Esophagus (tissue), 2 donors: Measurements from ENCODE around the gene PEDS1. TPM values are rescaled to one million over a fixed set of nuclear protein-coding genes. Genes with fewer than 3 reads are reported as not detected.
A peak's percentile ranks its signal among the peaks of the same experiment; 100 is the strongest.
"Not testable (repeated sequence)": the region's sequence is repeated elsewhere in the genome, so short reads cannot be mapped to it uniquely, and the experiment has no call there.

ENCODE experiments used
- H3K27ac ChIP-seq, 2 donors: one replicate each; pipeline ENCODE4 v1.5.1; 2013; ENCODE audit warnings: low read depth in 2 of 2, mild to moderate bottlenecking in 2 of 2, inconsistent platforms in 1 of 2, low read length in 1 of 2, moderate library complexity in 1 of 2
- H3K27me3 ChIP-seq, 2 donors: one replicate each; pipeline ENCODE4 v1.6.1; 2013; ENCODE audit warnings: low read length in 2 of 2, control low read depth in 1 of 2, mild to moderate bottlenecking in 1 of 2; ENCODE audit not compliant: insufficient read depth in 2 of 2, control insufficient read depth in 1 of 2
- H3K36me3 ChIP-seq, 2 donors: one replicate each; pipeline ENCODE4 v1.6.1; 2013; ENCODE audit warnings: low read length in 1 of 2; ENCODE audit not compliant: control insufficient read depth in 2 of 2, insufficient read depth in 2 of 2
- H3K4me1 ChIP-seq, 2 donors: one replicate each; pipeline ENCODE4 v1.6.1; 2013; ENCODE audit warnings: low read length in 1 of 2; ENCODE audit not compliant: control insufficient read depth in 2 of 2, insufficient read depth in 2 of 2
- H3K4me3 ChIP-seq, 2 donors: one replicate each; pipeline ENCODE4 v1.5.1; 2013; ENCODE audit warnings: low read length in 2 of 2, mild to moderate bottlenecking in 2 of 2, low read depth in 1 of 2, moderate library complexity in 1 of 2
- H3K9me3 ChIP-seq, 2 donors: one replicate each; pipeline ENCODE4 v1.6.1; 2013; ENCODE audit warnings: mild to moderate bottlenecking in 2 of 2, low read depth in 1 of 2, low read length in 1 of 2, moderate library complexity in 1 of 2; ENCODE audit not compliant: control insufficient read depth in 2 of 2, insufficient read depth in 1 of 2
- WGBS, 2 donors: extraction: QIAGEN DNeasy Blood & Tissue Kit; methylation state at CpG; one replicate each; pipeline ENCODE4 v1.1.7; 2013; 5-methylcytosine and 5-hydroxymethylcytosine counted together
- polyA plus RNA-seq, 2 donors: library from polyadenylated mRNA; stranded (reverse); fragments of 200-250 nt; gene quantifications; one replicate each; pipeline ENCODE4 v1.2.3, GENCODE V29; 2013
- donor health status: healthy with polysubstance abuse.
- donor health status: Bipolar disorder and iron deficiency.

PEDS1 gene
- polyA plus RNA-seq, 2 donors: 31.5 to 56.2 TPM

DNA sequence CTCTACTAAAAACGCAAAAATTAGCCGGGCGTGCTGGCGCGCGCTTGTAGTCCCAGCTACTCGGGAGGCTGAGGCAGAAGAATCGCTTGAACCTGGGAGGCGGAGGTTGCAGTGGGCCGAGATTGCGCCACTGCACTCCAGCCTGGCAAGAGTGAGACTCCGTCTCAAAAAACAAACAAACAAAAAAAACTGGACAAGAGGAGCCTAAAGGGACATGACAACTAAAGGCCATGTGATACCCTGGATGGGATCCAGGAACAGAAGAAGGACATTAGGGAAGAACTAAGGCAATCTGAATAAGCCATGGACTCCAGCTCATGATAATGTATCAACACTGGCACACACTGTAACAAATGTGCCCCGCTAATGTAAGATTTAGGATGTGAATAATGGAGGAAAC lies 15.8 kb downstream of the PEDS1 start:
- H3K4me1 ChIP-seq: peaks cover 7 to 34% of the 10 kb centered on the region in 2 donors
- H3K4me3 ChIP-seq, H3K27me3 ChIP-seq, H3K9me3 ChIP-seq: not testable (repeated sequence)
- peaks cover 4 to 28% of the 10 kb centered on the region in 2 donors for H3K36me3 ChIP-seq
- H3K27ac ChIP-seq: peak overlapping the region; percentile 14 to 82
- 84% methylated on average over 13 of the region's 13 CpGs for WGBS, 2 donors

- Histone ChIP-seq H3K36me3 (peaks cover 4 to 32% of the 10 kb centered on the region in 2 donors), H3K27me3 (no peaks in the 10 kb centered on the region), H3K4me3 (no peak overlapping the region), H3K27ac (peak overlapping the region; percentile 30 to 82), H3K9me3 (no peaks in the 10 kb centered on the region), H3K4me1 (peaks cover 7 to 30% of the 10 kb centered on the region in 2 donors)
- WGBS, 2 donors: 89 to 91% methylated on average over 15 of the region's 15 CpGs
Observed at GRCh38 chr20:50136822-50137599, 16.5 kb downstream of the PEDS1 start.

DNA sequence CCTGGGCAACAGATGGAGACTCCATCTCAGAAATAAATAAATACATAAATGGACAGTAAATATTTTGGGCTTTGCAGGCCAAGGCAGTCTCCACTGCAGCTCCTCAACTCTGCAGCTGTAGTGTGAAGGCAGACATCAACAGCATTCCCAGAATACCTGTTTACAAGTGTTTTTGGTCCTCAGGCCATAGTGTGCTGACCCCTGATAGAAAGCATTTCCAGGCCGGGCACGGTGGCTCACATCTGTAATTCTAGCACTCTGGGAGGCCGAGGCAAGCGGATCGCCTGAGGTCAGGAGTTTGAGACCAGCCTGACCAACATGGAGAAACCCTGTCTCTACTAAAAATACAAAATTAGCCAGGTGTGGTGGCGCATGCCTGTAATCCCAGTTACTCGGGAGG lies 18.4 kb downstream of the PEDS1 start:
- not testable (repeated sequence) for H3K27ac ChIP-seq, H3K27me3 ChIP-seq, H3K4me3 ChIP-seq, H3K9me3 ChIP-seq
- Histone ChIP-seq H3K4me1 (peaks cover 5 to 19% of the 10 kb centered on the region in 2 donors), H3K36me3 (peaks cover 4 to 35% of the 10 kb centered on the region in 2 donors)
- WGBS, 2 donors: 96 to 97% methylated on average over 7 of the region's 7 CpGs

GRCh38 chr20:50133474-50134217 lies 19.9 kb downstream of the PEDS1 start:
- H3K4me1 ChIP-seq: peaks cover 7 to 13% of the 10 kb centered on the region in 2 donors
- H3K4me3 ChIP-seq: no peak overlapping the region
- no peaks in the 10 kb centered on the region for H3K27me3 ChIP-seq
- H3K36me3 ChIP-seq: peaks cover 10 to 46% of the 10 kb centered on the region in 2 donors
- no peaks in the 10 kb centered on the region for H3K9me3 ChIP-seq
- 62 to 70% methylated on average over 9 of the region's 9 CpGs for WGBS, 2 donors
- peak overlapping the region; percentile 2 to 33 for H3K27ac ChIP-seq

- Histone ChIP-seq H3K4me1 (peaks cover 5 to 8% of the 10 kb centered on the region in 2 donors), H3K9me3 (no peaks in the 10 kb centered on the region), H3K4me3 (no peak overlapping the region), H3K27me3 (no peaks in the 10 kb centered on the region), H3K27ac (peak overlapping the region; percentile 2 to 33), H3K36me3 (peaks cover 10 to 52% of the 10 kb centered on the region in 2 donors)
- 63 to 72% methylated on average over 6 of the region's 6 CpGs for WGBS, 2 donors
Observed at GRCh38 chr20:50133041-50133440, 20.5 kb downstream of the PEDS1 start.

- WGBS, 2 donors: 73 to 76% methylated on average over 4 of the region's 4 CpGs
- no peaks in the 10 kb centered on the region for H3K9me3 ChIP-seq
- no peaks in the 10 kb centered on the region for H3K27me3 ChIP-seq
- peaks cover 5 to 12% of the 10 kb centered on the region in 2 donors for H3K4me1 ChIP-seq
- no peak overlapping the region for H3K4me3 ChIP-seq
- H3K27ac ChIP-seq: peak overlapping the region in 1 of 2 donors; percentile 63
- H3K36me3 ChIP-seq: peaks cover 15 to 68% of the 10 kb centered on the region in 2 donors
Observed at GRCh38 chr20:50130995-50131394, 22.5 kb downstream of the PEDS1 start.

DNA sequence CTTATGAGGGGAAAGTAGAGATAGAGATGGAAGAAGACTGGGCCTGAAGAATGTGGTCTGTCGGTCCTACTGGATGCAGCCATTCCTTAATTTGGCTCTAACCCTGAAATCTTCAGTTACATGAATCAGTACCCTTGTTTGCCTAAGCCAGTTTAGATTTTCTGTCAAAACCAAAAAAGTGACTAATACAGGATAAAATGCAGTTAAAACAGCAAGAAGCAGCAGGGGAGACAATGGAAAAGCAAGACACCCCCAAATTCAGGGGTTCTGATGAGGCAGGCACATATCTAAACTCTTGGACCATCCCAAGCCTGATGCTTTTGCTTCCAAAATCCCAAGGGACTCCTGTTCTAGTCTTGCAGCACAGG lies 23.2 kb downstream of the PEDS1 start:
- Histone ChIP-seq H3K27ac (peak overlapping the region in 1 of 2 donors; percentile 63), H3K27me3 (no peaks in the 10 kb centered on the region), H3K4me3 (no peak overlapping the region), H3K9me3 (no peaks in the 10 kb centered on the region), H3K4me1 (peaks cover 5 to 12% of the 10 kb centered on the region in 2 donors), H3K36me3 (peaks cover 15 to 71% of the 10 kb centered on the region in 2 donors)
- 77 to 88% methylated on average over 1 of the region's 1 CpG for WGBS, 2 donors

- Histone ChIP-seq H3K9me3 (no peaks in the 10 kb centered on the region), H3K36me3 (peaks cover 15 to 71% of the 10 kb centered on the region in 2 donors), H3K4me1 (peaks cover 5 to 12% of the 10 kb centered on the region in 2 donors), H3K27me3 (no peaks in the 10 kb centered on the region), H3K27ac (peak overlapping the region in 1 of 2 donors; percentile 54), H3K4me3 (no peak overlapping the region)
- WGBS, 2 donors: 87 to 89% methylated on average over 13 of the region's 13 CpGs
Observed at GRCh38 chr20:50129662-50130355, 23.7 kb downstream of the PEDS1 start.

GRCh38 chr20:50128520-50128905 lies 25.0 kb downstream of the PEDS1 start:
- Histone ChIP-seq H3K4me3 (no peak overlapping the region), H3K4me1 (peaks cover 5 to 9% of the 10 kb centered on the region in 2 donors), H3K9me3 (no peaks in the 10 kb centered on the region), H3K27ac (peak overlapping the region in 1 of 2 donors; percentile 19), H3K36me3 (peaks cover 11 to 76% of the 10 kb centered on the region in 2 donors), H3K27me3 (no peaks in the 10 kb centered on the region)
- 84 to 86% methylated on average over 8 of the region's 8 CpGs for WGBS, 2 donors
